Stimulated activated CD8-positive, alpha-beta memory T cell treated with anti-CD3 and anti-CD28 coated beads, Interleukin-12 subunit alpha, Interleukin-12 subunit beta, amount 100 ng/mL, for 4 hours (primary cell): Measurements from ENCODE around the gene TMEM161B.
"Not testable (repeated sequence)": the region's sequence is repeated elsewhere in the genome, so short reads cannot be mapped to it uniquely, and the experiment has no call there.

Source experiments
- DNase-seq: peaks from one replicate; pipeline ENCODE4 v3.0.0-alpha.2; 2020; ENCODE audit warnings: low read depth

TMEM161B gene

GRCh38 chr5:88248743-88249540 lies 19.7 kb downstream of the TMEM161B start:
- DNase-seq: no peak

GRCh38 chr5:88248094-88248493 lies 20.6 kb downstream of the TMEM161B start:
- DNase-seq: no peak

- DNase-seq: no peak
These were observed 22.8 kb downstream of the TMEM161B start for GRCh38 chr5:88245893-88246244.

GRCh38 chr5:88245241-88245892 lies 23.3 kb downstream of the TMEM161B start:
- DNase-seq: no peak

- no peak for DNase-seq
These were observed 24.0 kb downstream of the TMEM161B start for GRCh38 chr5:88244686-88245085.

GRCh38 chr5:88243493-88243892 lies 25.2 kb downstream of the TMEM161B start:
- DNase-seq: not testable (repeated sequence)

GRCh38 chr5:88238732-88239131 lies 29.9 kb downstream of the TMEM161B start:
- DNase-seq: no peak

- DNase-seq: no peak
These were observed 31.6 kb downstream of the TMEM161B start for GRCh38 chr5:88236866-88237642.

- DNase-seq: no peak
These were observed 32.8 kb downstream of the TMEM161B start for GRCh38 chr5:88235828-88236227.

GRCh38 chr5:88235346-88235745 lies 33.3 kb downstream of the TMEM161B start:
- no peak for DNase-seq

GRCh38 chr5:88230546-88231066 lies 38.0 kb downstream of the TMEM161B start:
- DNase-seq: no peak

GRCh38 chr5:88226881-88227450 lies 41.7 kb downstream of the TMEM161B start:
- no peak for DNase-seq

- DNase-seq: no peak
These were observed 54.0 kb downstream of the TMEM161B start for GRCh38 chr5:88214655-88215054.

- DNase-seq: no peak
These were observed 61.1 kb downstream of the TMEM161B start for GRCh38 chr5:88207575-88207974.

- DNase-seq: peak; percentile 5
These were observed 64.5 kb downstream of the TMEM161B start for GRCh38 chr5:88203981-88204750.

GRCh38 chr5:88195636-88196035 lies 73.0 kb downstream of the TMEM161B start:
- DNase-seq: no peak

GRCh38 chr5:88193896-88194295 lies 74.7 kb downstream of the TMEM161B start:
- no peak for DNase-seq

GRCh38 chr5:88190106-88190834 lies 78.4 kb downstream of the TMEM161B start:
- DNase-seq: peak; percentile 3

- DNase-seq: not testable (repeated sequence)
These were observed 79.2 kb downstream of the TMEM161B start for GRCh38 chr5:88189484-88189883.

- no peak for DNase-seq
These were observed 80.0 kb downstream of the TMEM161B start for GRCh38 chr5:88188458-88189132.
